HFF-Myc (cell line): ENCODE results near the gene C17orf50.
"Not testable (repeated sequence)": the region's sequence is repeated elsewhere in the genome, so short reads cannot be mapped to it uniquely, and the experiment has no call there.

Experiments
- DNase-seq: peaks from one replicate; pipeline ENCODE4 v3.0.0-alpha.2; 2011; ENCODE audit warnings: low read depth; ENCODE audit errors: extremely low read depth
- H3K4me3 ChIP-seq: replicated peaks from 2 replicates; pipeline ENCODE4 v1.5.1; 2011; ENCODE audit warnings: low read depth, mild to moderate bottlenecking, control low read depth, low read length
- TF ChIP-seq, protein P1 (sequence below): IDR thresholded peaks from 2 replicates; pipeline ENCODE4 v1.5.1; 2012; ENCODE audit warnings: mild to moderate bottlenecking, low read depth, low read length, control low read depth; ENCODE audit errors: missing control alignments

C17orf50 gene

DNA sequence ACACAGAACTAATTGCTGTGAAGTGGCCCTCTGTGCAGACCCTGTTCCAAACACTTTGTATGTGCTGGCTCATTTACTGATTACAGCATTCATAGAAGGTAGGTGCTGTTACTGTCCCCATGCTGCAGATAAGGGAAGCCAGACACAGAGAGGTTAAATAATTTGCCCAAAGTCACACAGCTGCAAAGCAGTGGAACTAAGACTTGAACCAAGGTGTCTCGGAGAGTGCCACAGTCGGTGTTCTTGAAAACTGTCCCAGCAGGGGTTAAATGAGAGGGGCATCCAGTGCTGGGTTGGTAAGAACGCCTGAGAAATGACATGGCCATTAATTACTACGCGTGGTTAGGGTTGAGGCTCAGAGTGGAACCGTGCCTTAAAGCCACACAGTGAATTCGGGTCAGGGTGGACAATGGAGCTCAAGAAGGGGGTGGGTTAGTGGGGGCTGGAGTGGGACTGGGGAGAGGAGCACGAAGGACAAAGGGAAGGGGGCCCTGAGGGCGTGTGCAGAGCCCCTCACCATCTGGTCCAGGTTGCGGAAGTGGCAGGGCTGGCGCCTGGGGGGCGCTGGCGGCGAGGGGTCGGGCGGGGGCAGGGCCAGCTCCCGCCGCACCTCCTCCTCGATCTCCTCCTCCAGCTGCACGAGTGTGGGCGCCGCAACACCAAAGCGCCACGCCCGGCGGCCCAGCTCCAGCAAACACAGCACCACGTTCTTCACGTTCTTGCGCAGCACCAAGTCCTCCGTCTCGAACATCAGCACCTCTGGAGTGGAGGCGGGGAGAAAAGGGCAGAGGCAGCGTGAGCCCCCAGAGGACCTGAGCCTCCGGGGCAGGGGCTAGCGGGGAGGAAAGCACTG, 10.9 kb upstream of the C17orf50 start:
- DNase-seq, result no peak
- no peak overlapping the region for H3K4me3 ChIP-seq
- TF ChIP-seq, protein P1, sequence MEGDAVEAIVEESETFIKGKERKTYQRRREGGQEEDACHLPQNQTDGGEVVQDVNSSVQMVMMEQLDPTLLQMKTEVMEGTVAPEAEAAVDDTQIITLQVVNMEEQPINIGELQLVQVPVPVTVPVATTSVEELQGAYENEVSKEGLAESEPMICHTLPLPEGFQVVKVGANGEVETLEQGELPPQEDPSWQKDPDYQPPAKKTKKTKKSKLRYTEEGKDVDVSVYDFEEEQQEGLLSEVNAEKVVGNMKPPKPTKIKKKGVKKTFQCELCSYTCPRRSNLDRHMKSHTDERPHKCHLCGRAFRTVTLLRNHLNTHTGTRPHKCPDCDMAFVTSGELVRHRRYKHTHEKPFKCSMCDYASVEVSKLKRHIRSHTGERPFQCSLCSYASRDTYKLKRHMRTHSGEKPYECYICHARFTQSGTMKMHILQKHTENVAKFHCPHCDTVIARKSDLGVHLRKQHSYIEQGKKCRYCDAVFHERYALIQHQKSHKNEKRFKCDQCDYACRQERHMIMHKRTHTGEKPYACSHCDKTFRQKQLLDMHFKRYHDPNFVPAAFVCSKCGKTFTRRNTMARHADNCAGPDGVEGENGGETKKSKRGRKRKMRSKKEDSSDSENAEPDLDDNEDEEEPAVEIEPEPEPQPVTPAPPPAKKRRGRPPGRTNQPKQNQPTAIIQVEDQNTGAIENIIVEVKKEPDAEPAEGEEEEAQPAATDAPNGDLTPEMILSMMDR, result no peak

DNA sequence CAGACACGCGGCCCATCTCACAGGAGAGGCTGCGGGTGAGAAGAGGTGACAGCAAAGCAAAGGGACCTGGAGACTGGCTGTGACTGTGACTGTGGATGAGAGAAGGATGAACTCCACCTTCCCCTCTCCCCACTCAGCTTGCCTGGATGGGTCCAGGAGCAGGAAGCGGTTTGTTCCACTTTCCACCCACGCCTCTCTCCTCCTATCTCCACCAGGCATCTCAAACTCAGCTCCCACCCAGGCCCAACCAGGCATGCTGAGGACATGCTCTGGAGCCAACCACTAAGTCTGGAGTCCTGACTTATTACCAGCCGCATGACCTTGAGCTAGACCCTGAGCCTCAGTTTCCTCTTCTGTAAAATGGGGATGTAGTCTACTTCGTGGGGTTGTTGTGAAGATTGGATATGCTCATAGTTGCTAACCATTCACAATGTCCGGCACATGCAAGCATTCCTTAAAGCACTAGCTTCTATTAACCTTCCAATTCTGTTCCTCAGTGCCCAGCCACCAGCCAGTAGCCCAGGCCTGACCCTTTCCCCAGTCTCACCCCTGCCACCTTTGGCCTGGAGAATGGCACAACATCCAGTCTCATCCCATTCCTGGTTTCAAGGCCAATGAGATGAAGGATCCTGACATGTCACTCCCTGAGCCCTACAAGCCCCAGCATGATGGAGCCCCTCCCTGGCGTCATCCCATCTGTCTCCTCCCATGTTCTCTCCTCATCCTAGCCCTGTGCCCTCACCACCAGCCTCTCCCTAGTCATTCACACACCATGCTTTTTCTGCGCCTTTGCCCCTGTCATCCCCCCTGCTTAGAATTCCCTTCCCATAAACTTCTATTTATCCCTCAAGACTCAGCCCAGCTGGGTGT, 9.9 kb upstream of the C17orf50 start:
- no peak for DNase-seq
- TF ChIP-seq, protein P1, result no peak
- no peak overlapping the region for H3K4me3 ChIP-seq

DNA sequence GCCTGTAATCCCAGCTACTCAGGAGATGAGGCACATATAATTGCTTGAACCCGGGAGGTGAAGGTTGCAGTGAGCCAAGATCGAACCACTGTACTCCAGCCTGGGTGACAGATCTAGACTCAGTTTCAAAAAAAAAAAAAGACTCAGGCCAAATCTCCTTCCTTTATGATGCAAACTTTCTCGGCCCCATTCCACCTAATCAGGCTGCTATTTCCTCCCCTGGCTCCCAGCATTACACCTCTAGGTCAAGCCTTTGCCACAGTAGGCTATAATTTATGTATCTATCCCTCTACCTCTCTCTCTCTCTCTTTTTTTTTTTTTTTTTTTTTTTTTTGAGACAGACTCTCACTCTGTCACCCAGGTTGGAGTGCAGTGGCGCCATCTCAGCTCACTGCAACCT, 9.1 kb upstream of the C17orf50 start:
- not testable (repeated sequence) for H3K4me3 ChIP-seq, DNase-seq

DNA sequence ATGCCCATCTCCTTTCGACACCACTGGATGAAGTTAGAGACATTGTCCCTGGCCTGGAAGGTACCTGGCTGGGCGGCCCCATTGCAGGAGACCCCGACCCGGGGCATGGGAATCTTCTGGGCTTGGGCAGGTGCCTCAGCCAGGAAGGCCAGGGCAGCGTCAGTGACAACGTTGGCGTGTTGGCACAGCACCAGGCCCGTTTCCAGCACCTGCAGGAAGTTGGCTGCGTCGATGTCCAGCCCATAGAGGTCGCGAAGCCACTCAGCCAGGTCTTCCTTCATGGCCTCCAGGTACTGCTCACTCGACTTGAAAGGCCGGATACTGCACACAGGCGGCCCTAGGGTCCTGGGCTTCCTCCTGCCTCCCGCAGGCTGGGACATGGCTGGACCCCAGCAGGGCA, 8.2 kb upstream of the C17orf50 start:
- TF ChIP-seq, protein P1, result no peak
- DNase-seq, result no peak

DNA sequence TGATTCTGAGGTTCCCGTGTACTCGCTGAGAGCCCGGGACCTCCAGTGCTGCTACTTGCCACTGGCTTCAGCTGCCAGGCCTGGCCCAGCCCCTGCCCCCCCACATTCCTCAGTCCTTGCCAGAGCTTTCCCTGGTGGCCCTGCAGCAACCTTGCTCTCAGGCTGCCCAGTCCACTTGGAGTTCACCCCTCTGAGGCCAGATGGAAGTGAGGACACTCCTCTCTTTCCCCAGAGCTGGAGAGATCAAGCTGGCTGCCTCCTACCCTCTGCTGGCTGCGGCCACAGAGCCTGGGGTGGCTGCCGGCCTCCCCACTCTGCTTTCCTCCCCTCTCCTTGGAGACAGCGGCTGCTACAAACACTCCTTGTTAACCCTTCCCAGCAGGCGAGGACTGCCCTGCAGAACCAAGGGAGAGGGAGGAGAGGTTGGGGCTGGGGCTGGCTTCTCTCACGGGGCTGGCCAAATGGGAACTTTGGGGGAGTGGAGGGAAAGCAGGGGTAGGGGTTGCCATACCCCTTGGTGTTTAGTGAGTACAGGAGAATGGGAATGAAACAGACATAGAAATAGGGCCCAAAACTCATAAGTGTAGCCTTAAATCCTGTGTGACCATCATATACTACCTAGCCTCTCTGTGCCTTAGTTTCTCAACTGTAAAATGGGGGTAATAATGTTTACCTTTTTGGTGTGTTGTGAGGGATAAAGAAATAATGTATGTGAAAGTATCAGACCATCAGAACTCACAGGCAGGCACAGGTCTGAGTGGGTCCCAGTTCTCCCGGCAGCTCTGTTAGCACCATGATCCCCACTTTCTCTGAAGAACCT, 7.5 kb upstream of the C17orf50 start, which contains the start of gene GAS2L2:
TSS of gene GAS2L2 (minus strand) at position 295 of the 820 bp plus-strand sequence. CDS start 389 bp downstream, outside the sequence.
- TF ChIP-seq, protein P1, result no peak
- H3K4me3 ChIP-seq, result no peak within 1 kb of the TSS
- DNase-seq, result no peak

More for the DNA sequence above, 8.2 kb upstream of the C17orf50 start:
- no peak overlapping the region for H3K4me3 ChIP-seq

DNA sequence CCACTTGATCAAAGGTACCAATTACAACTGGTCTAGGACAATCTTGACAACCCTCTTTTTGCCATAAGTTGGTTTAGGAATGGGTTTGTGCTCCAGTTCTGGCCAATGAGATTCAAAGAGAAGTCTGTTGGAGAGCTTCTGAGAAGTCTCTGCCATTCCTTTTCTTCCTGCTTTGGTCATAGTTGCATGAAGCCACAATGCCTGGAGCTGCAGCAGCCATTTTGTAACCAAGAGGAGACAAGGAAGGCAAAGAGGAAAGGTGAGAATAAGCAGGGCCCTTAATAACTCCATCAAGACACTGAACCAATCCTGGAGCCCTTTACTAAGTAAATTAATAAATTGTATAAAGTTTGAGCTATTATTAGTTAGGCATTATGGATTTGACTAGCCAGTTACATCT, 3.4 kb upstream of the C17orf50 start:
- DNase-seq, result no peak

More for the DNA sequence above, 3.4 kb upstream of the C17orf50 start:
- H3K4me3 ChIP-seq, result no peak overlapping the region
- TF ChIP-seq, protein P1, result no peak
